ENCODE measurements around the gene ZCRB1. TPM values are rescaled to one million over a fixed set of nuclear protein-coding genes. Genes with fewer than 3 reads are reported as not detected.
A peak's percentile ranks its signal among the peaks of the same experiment; 100 is the strongest.

The ZCRB1 gene
- total RNA-seq, 1 donor, result 40.2 TPM

DNA sequence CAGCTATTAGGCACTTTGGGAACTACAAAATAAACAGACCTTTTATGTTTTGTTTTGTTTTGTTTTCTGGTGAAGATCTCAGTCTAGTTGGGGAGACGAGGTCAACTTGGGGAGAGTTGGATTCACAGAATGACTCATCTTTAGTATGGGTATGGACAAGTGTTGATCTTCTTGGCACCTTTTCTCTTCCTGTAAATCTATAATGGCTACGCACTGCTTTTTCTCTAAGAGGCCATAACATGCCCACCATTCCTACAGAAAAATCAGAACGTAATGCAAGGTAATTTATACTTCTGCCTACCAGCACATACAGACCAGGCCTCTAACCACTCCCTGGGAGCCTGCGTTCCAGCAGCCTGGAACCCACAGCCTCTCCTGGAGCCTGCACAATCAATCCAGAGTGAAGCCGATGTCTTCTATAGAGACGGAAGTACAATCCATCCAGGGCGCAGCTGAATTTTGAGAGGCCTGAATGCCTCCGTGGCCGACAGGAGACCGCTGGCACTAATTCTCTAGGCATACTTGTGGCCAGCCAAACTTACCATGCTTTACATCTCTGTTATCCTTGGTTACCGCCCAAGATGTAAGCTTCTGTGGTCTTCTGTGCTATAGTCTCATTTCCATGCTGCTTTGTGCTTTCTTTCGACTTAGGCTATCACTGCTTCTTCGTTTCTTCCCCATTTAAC, 790 bp upstream of the ZCRB1 start:
- TF ChIP-seq, protein P1, sequence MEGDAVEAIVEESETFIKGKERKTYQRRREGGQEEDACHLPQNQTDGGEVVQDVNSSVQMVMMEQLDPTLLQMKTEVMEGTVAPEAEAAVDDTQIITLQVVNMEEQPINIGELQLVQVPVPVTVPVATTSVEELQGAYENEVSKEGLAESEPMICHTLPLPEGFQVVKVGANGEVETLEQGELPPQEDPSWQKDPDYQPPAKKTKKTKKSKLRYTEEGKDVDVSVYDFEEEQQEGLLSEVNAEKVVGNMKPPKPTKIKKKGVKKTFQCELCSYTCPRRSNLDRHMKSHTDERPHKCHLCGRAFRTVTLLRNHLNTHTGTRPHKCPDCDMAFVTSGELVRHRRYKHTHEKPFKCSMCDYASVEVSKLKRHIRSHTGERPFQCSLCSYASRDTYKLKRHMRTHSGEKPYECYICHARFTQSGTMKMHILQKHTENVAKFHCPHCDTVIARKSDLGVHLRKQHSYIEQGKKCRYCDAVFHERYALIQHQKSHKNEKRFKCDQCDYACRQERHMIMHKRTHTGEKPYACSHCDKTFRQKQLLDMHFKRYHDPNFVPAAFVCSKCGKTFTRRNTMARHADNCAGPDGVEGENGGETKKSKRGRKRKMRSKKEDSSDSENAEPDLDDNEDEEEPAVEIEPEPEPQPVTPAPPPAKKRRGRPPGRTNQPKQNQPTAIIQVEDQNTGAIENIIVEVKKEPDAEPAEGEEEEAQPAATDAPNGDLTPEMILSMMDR (IDR thresholded peaks at IDR 0.05; ENCODE audit: insufficient read depth, low read depth, low read length), result no peak
- DNase-seq (ENCODE audit: low read depth), result peak; percentile 40
- peak overlapping the region; percentile 89 for H3K4me3 ChIP-seq (ENCODE audit: low read depth, low read length)

DNA sequence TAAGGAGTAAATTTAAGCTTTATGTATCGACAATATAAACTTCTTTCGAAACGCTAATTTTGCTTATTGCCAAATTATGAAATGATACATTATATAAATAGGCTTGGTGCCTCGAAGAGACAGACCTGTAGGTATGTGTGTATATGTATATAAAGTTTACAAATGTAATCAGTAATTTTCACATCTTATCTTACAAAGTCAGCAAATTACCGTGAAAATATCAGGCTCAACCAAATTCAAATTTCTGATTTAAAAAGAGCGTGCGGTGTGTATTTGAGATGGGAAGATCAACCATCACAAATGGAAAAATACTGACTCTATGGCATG, 605 bp downstream of the ZCRB1 start:
- DNase-seq (ENCODE audit: low read depth), result no peak
- H3K4me3 ChIP-seq (ENCODE audit: low read depth, low read length), result peak overlapping the region; percentile 89
- TF ChIP-seq, protein P1 (IDR thresholded peaks at IDR 0.05; ENCODE audit: insufficient read depth, low read depth, low read length), result no peak

DNA sequence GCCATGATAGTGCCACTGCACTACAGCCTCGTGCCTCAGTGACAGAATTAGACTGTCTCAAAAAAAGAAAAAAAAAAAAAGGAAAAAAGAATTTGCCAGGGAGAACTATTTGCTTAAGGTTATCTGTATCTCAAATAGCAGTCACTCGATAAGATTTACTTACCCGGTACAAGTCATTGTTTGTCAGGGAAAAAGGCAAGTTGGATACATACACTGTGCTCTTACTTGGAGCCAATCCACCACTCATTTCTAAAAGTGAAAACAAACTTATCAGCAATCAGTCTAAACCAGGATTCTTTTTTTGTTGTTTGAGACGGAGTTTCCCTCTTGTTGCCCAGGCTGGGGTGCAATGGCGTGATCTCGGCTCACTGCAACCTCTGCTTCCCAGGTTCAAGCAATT, 2.0 kb downstream of the ZCRB1 start:
- H3K4me3 ChIP-seq (ENCODE audit: low read depth, low read length), result no peak overlapping the region
- no peak for DNase-seq (ENCODE audit: low read depth)
- TF ChIP-seq, protein P1 (IDR thresholded peaks at IDR 0.05; ENCODE audit: insufficient read depth, low read depth, low read length), result no peak

GRCh38 chr12:42322567-42322966, 3.3 kb downstream of the ZCRB1 start:
- TF ChIP-seq, protein P1 (IDR thresholded peaks at IDR 0.05; ENCODE audit: insufficient read depth, low read depth, low read length), result no peak
- H3K4me3 ChIP-seq (ENCODE audit: low read depth, low read length), result no peak overlapping the region
- no peak for DNase-seq (ENCODE audit: low read depth)

DNA sequence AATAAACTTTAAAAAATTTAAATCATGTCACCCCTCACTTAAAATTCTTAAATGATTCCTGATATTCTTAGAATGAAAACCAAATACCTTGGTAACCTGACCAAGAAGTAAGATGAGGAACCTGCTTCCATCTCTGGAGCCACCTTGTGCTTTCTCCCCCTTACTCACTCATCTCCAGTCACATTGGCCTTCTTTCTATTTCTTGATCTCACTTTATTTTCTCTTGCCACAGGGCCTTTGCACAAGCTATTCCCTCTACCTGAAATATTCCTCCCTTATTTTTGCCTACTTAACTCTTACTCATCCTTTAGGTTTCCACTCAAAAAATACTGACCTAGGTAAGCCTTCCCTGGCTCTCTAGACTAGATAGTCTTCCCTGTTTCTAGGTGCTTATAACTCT, 5.1 kb downstream of the ZCRB1 start:
- TF ChIP-seq, protein P1 (IDR thresholded peaks at IDR 0.05; ENCODE audit: insufficient read depth, low read depth, low read length), result no peak
- no peak overlapping the region for H3K4me3 ChIP-seq (ENCODE audit: low read depth, low read length)
- no peak for DNase-seq (ENCODE audit: low read depth)

DNA sequence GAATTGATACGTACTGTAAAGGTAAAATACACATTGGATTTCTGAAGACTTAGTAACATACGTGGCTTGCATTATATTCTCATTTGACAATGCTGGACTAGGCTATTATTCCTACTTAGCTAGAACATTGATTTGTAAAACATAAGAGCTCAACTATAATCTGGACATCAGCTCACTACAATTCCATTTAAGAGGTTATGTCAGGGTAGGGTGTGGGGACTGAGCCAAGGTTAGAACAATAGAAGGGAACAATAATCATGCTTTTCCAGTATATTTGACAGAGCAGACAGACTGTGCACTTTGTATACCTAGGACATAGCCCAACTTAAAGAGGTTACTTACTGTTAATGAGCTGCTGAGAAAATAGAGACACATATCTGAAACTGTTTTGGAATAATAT, 10.8 kb downstream of the ZCRB1 start:
- TF ChIP-seq, protein P1 (IDR thresholded peaks at IDR 0.05; ENCODE audit: insufficient read depth, low read depth, low read length), result no peak

DNA sequence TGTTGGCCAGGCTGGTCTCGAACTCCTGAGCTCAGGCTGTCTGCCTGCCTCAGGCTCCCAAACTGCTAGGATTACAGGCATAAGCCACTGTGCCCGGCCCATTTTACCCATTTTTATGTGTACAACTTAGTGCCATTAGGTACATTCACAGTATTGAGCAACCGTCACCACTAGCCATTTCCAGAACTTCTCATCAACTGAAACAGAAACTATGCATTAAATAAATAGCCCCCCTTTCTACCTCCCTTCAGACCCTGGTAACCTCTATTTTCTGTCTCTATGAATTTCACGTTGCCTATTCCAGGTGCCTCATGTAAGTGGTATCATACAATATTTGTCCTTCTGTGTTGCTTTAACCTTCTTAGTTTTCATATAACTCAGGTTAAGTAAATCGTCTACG, 15.9 kb downstream of the ZCRB1 start:
- DNase-seq (ENCODE audit: low read depth), result no peak
- no peak overlapping the region for H3K4me3 ChIP-seq (ENCODE audit: low read depth, low read length)
- TF ChIP-seq, protein P1 (IDR thresholded peaks at IDR 0.05; ENCODE audit: insufficient read depth, low read depth, low read length), result no peak

More for the DNA sequence above, 10.8 kb downstream of the ZCRB1 start:
- no peak overlapping the region for H3K4me3 ChIP-seq (ENCODE audit: low read depth, low read length)
- DNase-seq (ENCODE audit: low read depth), result no peak

Measured in fibroblast of villous mesenchyme (primary cell).